Measurements from ENCODE around the gene DDX10. TPM values are rescaled to one million over a fixed set of nuclear protein-coding genes. Genes with fewer than 3 reads are reported as not detected.

DDX10 gene
- total RNA-seq, 2 experiments from 2014 or later, result 15.0 to 15.4 TPM

- H3K4me1 ChIP-seq (ENCODE audit: insufficient read depth, low read length), result no peaks in the 10 kb centered on the region
- TF ChIP-seq, protein P1, sequence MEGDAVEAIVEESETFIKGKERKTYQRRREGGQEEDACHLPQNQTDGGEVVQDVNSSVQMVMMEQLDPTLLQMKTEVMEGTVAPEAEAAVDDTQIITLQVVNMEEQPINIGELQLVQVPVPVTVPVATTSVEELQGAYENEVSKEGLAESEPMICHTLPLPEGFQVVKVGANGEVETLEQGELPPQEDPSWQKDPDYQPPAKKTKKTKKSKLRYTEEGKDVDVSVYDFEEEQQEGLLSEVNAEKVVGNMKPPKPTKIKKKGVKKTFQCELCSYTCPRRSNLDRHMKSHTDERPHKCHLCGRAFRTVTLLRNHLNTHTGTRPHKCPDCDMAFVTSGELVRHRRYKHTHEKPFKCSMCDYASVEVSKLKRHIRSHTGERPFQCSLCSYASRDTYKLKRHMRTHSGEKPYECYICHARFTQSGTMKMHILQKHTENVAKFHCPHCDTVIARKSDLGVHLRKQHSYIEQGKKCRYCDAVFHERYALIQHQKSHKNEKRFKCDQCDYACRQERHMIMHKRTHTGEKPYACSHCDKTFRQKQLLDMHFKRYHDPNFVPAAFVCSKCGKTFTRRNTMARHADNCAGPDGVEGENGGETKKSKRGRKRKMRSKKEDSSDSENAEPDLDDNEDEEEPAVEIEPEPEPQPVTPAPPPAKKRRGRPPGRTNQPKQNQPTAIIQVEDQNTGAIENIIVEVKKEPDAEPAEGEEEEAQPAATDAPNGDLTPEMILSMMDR (IDR thresholded peaks at IDR 0.05), result no peak
- POLR2A ChIA-PET, result no interaction called here
- intact Hi-C loops (cut with DNase I, micrococcal nuclease), result no loop called here
- ATAC-seq (ENCODE audit: poor library complexity) (no peak), DNase-seq (no peak)
- Mint-ChIP-seq H3K27me3 (no peaks in the 10 kb centered on the region), H3K4me3 (no peak overlapping the region), H3K9me3 (no peaks in the 10 kb centered on the region), H3K36me3 (ENCODE audit: low read depth) (peaks cover 53% of the 10 kb centered on the region), H3K4me1 (ENCODE audit: low read depth) (peaks cover 44% of the 10 kb centered on the region), H3K27ac (peak overlapping the region; percentile 3)
- H3K9me3 ChIP-seq (ENCODE audit: control insufficient read depth in 1 of 2, insufficient read depth in 1 of 2, low read length in 2 of 2), result no peaks in the 10 kb centered on the region
- no peak overlapping the region for H3K27ac ChIP-seq (ENCODE audit: low read depth in 1 of 2, low read length in 2 of 2)
- peaks cover 27% of the 10 kb centered on the region for H3K36me3 ChIP-seq (ENCODE audit: insufficient read depth, low read length)
- no peak overlapping the region for H3K4me3 ChIP-seq (ENCODE audit: low read length)
- CTCF ChIA-PET, result no interaction called here
- no peaks in the 10 kb centered on the region for H3K27me3 ChIP-seq (ENCODE audit: control insufficient read depth in 1 of 2, insufficient read depth in 2 of 2, low read length in 2 of 2)
Measured at GRCh38 chr11:108672113-108672512, 7.2 kb downstream of the DDX10 start.

DNA sequence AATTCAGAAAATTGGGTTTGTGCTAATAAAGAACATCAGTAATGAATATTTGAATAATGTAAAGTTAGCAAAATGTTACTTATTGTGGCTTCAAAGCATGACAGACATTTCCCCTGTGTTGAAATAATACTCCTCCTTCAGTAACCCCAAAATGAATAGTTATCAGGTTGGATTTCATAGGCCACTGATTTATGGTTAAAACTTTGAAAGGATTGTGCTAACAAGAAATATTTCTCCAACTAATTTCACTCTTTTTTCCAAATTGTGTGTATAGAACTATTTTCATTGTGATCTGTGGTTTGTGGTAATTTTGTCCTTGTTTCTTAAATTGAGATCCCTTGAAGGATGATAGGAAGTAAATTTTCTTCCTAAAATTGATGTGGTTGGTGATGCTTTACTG lies 7.9 kb downstream of the DDX10 start:
- Histone ChIP-seq H3K36me3 (ENCODE audit: insufficient read depth, low read length) (peaks cover 31% of the 10 kb centered on the region), H3K27ac (ENCODE audit: low read depth in 1 of 2, low read length in 2 of 2) (no peak overlapping the region), H3K4me3 (ENCODE audit: low read length) (no peak overlapping the region), H3K27me3 (ENCODE audit: control insufficient read depth in 1 of 2, insufficient read depth in 2 of 2, low read length in 2 of 2) (no peaks in the 10 kb centered on the region), H3K4me1 (ENCODE audit: insufficient read depth, low read length) (no peaks in the 10 kb centered on the region), H3K9me3 (ENCODE audit: control insufficient read depth in 1 of 2, insufficient read depth in 1 of 2, low read length in 2 of 2) (no peaks in the 10 kb centered on the region)
- peaks cover 59% of the 10 kb centered on the region for H3K36me3 Mint-ChIP-seq (ENCODE audit: low read depth)
- no peak overlapping the region for H3K4me3 Mint-ChIP-seq
- ChIA-PET POLR2A (no interaction called here), CTCF (no interaction called here)
- no peak overlapping the region for H3K27ac Mint-ChIP-seq
- H3K27me3 Mint-ChIP-seq, result no peaks in the 10 kb centered on the region
- TF ChIP-seq, protein P1 (IDR thresholded peaks at IDR 0.05), result no peak
- H3K9me3 Mint-ChIP-seq, result no peaks in the 10 kb centered on the region
- intact Hi-C loops (cut with DNase I, micrococcal nuclease), result no loop called here
- DNase-seq (no peak), ATAC-seq (ENCODE audit: poor library complexity) (no peak)
- peaks cover 37% of the 10 kb centered on the region for H3K4me1 Mint-ChIP-seq (ENCODE audit: low read depth)

GRCh38 chr11:108679045-108679444 lies 14.2 kb downstream of the DDX10 start:
- H3K9me3 ChIP-seq (ENCODE audit: control insufficient read depth in 1 of 2, insufficient read depth in 1 of 2, low read length in 2 of 2), result no peaks in the 10 kb centered on the region
- no peak for DNase-seq
- no peak overlapping the region for H3K4me3 Mint-ChIP-seq
- POLR2A ChIA-PET, result interaction anchor here (1.7 kb wide), 1 partner anchor 14 kb away, joined by 4 read pairs; the partner anchor contains the start of gene DDX10
- no peaks in the 10 kb centered on the region for H3K27me3 Mint-ChIP-seq
- H3K36me3 Mint-ChIP-seq (ENCODE audit: low read depth), result peaks cover 86% of the 10 kb centered on the region
- H3K27ac Mint-ChIP-seq, result no peak overlapping the region
- no peaks in the 10 kb centered on the region for H3K4me1 ChIP-seq (ENCODE audit: insufficient read depth, low read length)
- H3K27ac ChIP-seq (ENCODE audit: low read depth in 1 of 2, low read length in 2 of 2), result no peak overlapping the region
- H3K4me3 ChIP-seq (ENCODE audit: low read length), result no peak overlapping the region
- intact Hi-C loops (cut with DNase I, micrococcal nuclease), result no loop called here
- H3K36me3 ChIP-seq (ENCODE audit: insufficient read depth, low read length), result peaks cover 50% of the 10 kb centered on the region
- no peaks in the 10 kb centered on the region for H3K9me3 Mint-ChIP-seq
- peaks cover 17% of the 10 kb centered on the region for H3K4me1 Mint-ChIP-seq (ENCODE audit: low read depth)
- CTCF ChIA-PET, result no interaction called here
- TF ChIP-seq, protein P1 (IDR thresholded peaks at IDR 0.05), result no peak
- ATAC-seq (ENCODE audit: poor library complexity), result no peak
- H3K27me3 ChIP-seq (ENCODE audit: control insufficient read depth in 1 of 2, insufficient read depth in 2 of 2, low read length in 2 of 2), result no peaks in the 10 kb centered on the region

All from CD4-positive, alpha-beta T cell (primary cell).